Suprapubic skin (tissue), 4 donors: ENCODE results near the gene CRTAC1.

Experiments
- EP300 ChIP-seq: sonication (generic); formaldehyde crosslinking; IDR thresholded peaks from one replicate; pipeline ENCODE4 v1.6.1; 2017; ENCODE audit warnings: antibody characterized with exemption
- POLR2A ChIP-seq, 2 donors: fragments of 450-650 bp; IDR thresholded peaks; one replicate each; pipeline ENCODE4 v1.6.1; 2017; ENCODE audit warnings: antibody characterized with exemption in 2 of 2, mild to moderate bottlenecking in 2 of 2, moderate library complexity in 2 of 2
- POLR2AphosphoS5 ChIP-seq, 3 donors: sonication (generic); formaldehyde crosslinking; IDR thresholded peaks; one replicate each; pipeline ENCODE4 v1.6.1; 2017; ENCODE audit warnings: antibody characterized with exemption in 3 of 3
- TF ChIP-seq, protein P1 (sequence below), 2 donors: fragments of 200-600 bp in 1 of 2; fragments of 450-650 bp in 1 of 2; sonication (generic) in 1 of 2; IDR thresholded peaks; one replicate each; pipeline ENCODE4 v1.5.1; 2016 to 2019; ENCODE audit warnings: antibody characterized with exemption in 2 of 2, mild to moderate bottlenecking in 1 of 2, moderate library complexity in 1 of 2

DNA sequence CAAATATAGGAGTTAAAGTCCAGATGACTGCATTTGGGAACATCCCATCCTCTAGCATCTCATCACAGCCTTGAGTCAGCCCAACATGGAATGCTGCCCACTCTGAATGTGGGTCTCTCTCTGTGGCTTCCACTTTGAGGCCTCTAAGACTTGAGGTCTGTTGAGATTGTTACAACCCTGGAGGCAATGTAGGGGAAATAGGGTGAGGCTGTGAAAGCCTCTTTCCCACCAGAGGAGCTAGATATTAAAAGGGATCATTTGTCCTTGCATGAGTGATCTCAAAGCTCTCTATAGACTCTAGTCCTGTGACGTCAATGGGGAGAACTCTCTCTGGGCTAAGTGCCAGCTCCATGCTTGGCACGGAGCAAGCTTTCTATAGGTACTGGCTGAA lies 187.1 kb downstream of the CRTAC1 start:
- TF ChIP-seq, protein P1, sequence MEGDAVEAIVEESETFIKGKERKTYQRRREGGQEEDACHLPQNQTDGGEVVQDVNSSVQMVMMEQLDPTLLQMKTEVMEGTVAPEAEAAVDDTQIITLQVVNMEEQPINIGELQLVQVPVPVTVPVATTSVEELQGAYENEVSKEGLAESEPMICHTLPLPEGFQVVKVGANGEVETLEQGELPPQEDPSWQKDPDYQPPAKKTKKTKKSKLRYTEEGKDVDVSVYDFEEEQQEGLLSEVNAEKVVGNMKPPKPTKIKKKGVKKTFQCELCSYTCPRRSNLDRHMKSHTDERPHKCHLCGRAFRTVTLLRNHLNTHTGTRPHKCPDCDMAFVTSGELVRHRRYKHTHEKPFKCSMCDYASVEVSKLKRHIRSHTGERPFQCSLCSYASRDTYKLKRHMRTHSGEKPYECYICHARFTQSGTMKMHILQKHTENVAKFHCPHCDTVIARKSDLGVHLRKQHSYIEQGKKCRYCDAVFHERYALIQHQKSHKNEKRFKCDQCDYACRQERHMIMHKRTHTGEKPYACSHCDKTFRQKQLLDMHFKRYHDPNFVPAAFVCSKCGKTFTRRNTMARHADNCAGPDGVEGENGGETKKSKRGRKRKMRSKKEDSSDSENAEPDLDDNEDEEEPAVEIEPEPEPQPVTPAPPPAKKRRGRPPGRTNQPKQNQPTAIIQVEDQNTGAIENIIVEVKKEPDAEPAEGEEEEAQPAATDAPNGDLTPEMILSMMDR (IDR thresholded peaks at IDR 0.05): no peak
- no peak for TF ChIP-seq POLR2A (IDR thresholded peaks at IDR 0.05)
- TF ChIP-seq EP300: no peak
- TF ChIP-seq POLR2AphosphoS5 (IDR thresholded peaks at IDR 0.05): no peak
